ENCODE measurements around the gene RTP2. TPM values are rescaled to one million over a fixed set of nuclear protein-coding genes. Genes with fewer than 3 reads are reported as not detected.
A peak's percentile ranks its signal among the peaks of the same experiment; 100 is the strongest.

RTP2 gene
- total RNA-seq, 4 donors from 2014 or later: not detected

GRCh38 chr3:187738071-187738330, 35.6 kb upstream of the RTP2 start:
- Histone ChIP-seq H3K27me3 (no peaks in the 10 kb centered on the region), H3K27ac (peak overlapping the region; percentile 90 to 100 (median 97)), H3K36me3 (peaks cover 0 to 12% of the 10 kb centered on the region in 2 donors), H3K9me3 (no peaks in the 10 kb centered on the region), H3K4me3 (replicated peaks in 1 of 3) (peak overlapping the region in 2 of 3 donors; percentile 6 to 42), H3K4me1 (peaks cover 29 to 41% of the 10 kb centered on the region in 2 donors)
- intact Hi-C loops (cut with DNase I): loop anchor here (5.0 to 10.0 kb wide), 2 partner anchors 1307 to 1409 kb away; no protein-coding TSS in a partner anchor
- 5% methylated on average over 7 of the region's 7 CpGs for WGBS, 2 donors
- no peak for DNase-seq
- TF ChIP-seq POLR2A (IDR thresholded peaks at IDR 0.05): no peak
- no peak for TF ChIP-seq CTCF (IDR thresholded peaks at IDR 0.05)

GRCh38 chr3:187737368-187738070, 35.2 kb upstream of the RTP2 start:
- Histone ChIP-seq H3K36me3 (peaks cover 1 to 12% of the 10 kb centered on the region in 2 donors), H3K9me3 (no peaks in the 10 kb centered on the region), H3K27me3 (no peaks in the 10 kb centered on the region), H3K4me3 (replicated peaks in 1 of 3) (peak overlapping the region in 2 of 3 donors; percentile 6 to 42), H3K4me1 (peaks cover 24 to 38% of the 10 kb centered on the region in 2 donors), H3K27ac (peak overlapping the region; percentile 90 to 100 (median 97))
- DNase-seq: peak; percentile 64 to 75
- TF ChIP-seq POLR2A (IDR thresholded peaks at IDR 0.05) (peak in 1 of 2 donors; percentile 36), CTCF (IDR thresholded peaks at IDR 0.05) (peak in 2 of 6 experiments; percentile 9 to 16)
- intact Hi-C loops (cut with DNase I): loop anchor here (5.0 to 10.0 kb wide), 2 partner anchors 1307 to 1410 kb away; no protein-coding TSS in a partner anchor
- 1 to 2% methylated on average over 40 to 41 of the region's 41 CpGs for WGBS, 2 donors

- intact Hi-C loops (cut with DNase I): loop anchor here (5.0 to 10.0 kb wide), 2 partner anchors 1308 to 1410 kb away; no protein-coding TSS in a partner anchor
Measured at GRCh38 chr3:187737006-187737367, 34.6 kb upstream of the RTP2 start.

GRCh38 chr3:187736418-187736871, 34.1 kb upstream of the RTP2 start:
- peak overlapping the region in 2 of 3 donors; percentile 97 to 100 for H3K27ac ChIP-seq
- H3K36me3 ChIP-seq: peaks cover 12 to 17% of the 10 kb centered on the region in 2 donors
- intact Hi-C loops (cut with DNase I): loop anchor here (5.0 to 10.0 kb wide), 2 partner anchors 1308 to 1411 kb away; no protein-coding TSS in a partner anchor
- DNase-seq: peak in 1 of 2 donors; percentile 39
- H3K4me1 ChIP-seq: peaks cover 15 to 33% of the 10 kb centered on the region in 2 donors
- H3K27me3 ChIP-seq: no peaks in the 10 kb centered on the region
- no peaks in the 10 kb centered on the region for H3K9me3 ChIP-seq
- peak overlapping the region in 1 of 3 donors; percentile 42 for H3K4me3 ChIP-seq (replicated peaks in 1 of 3)
- 78 to 84% methylated on average over 8 of the region's 8 CpGs for WGBS, 2 donors
- TF ChIP-seq CTCF (IDR thresholded peaks at IDR 0.05) (no peak), POLR2A (IDR thresholded peaks at IDR 0.05) (no peak)

More at GRCh38 chr3:187737006-187737367, 34.6 kb upstream of the RTP2 start:
- 55 to 69% methylated on average over 4 of the region's 4 CpGs for WGBS, 2 donors
- peak; percentile 15 to 21 for DNase-seq
- peak overlapping the region in 1 of 3 donors; percentile 42 for H3K4me3 ChIP-seq (replicated peaks in 1 of 3)
- H3K36me3 ChIP-seq: peaks cover 6 to 12% of the 10 kb centered on the region in 2 donors
- H3K9me3 ChIP-seq: no peaks in the 10 kb centered on the region
- peak overlapping the region; percentile 90 to 100 (median 97) for H3K27ac ChIP-seq
- H3K4me1 ChIP-seq: peaks cover 19 to 33% of the 10 kb centered on the region in 2 donors
- no peaks in the 10 kb centered on the region for H3K27me3 ChIP-seq
- peak in 1 of 6 experiments; percentile 8 for TF ChIP-seq CTCF (IDR thresholded peaks at IDR 0.05)
- TF ChIP-seq POLR2A (IDR thresholded peaks at IDR 0.05): no peak

GRCh38 chr3:187735837-187736236, 33.5 kb upstream of the RTP2 start:
- H3K9me3 ChIP-seq: no peaks in the 10 kb centered on the region
- peaks cover 18 to 23% of the 10 kb centered on the region in 2 donors for H3K36me3 ChIP-seq
- TF ChIP-seq CTCF (IDR thresholded peaks at IDR 0.05) (no peak), POLR2A (IDR thresholded peaks at IDR 0.05) (no peak)
- intact Hi-C loops (cut with DNase I): loop anchor here (5.0 to 10.0 kb wide), 2 partner anchors 1309 to 1411 kb away; no protein-coding TSS in a partner anchor
- H3K4me1 ChIP-seq: peaks cover 15 to 33% of the 10 kb centered on the region in 2 donors
- peak overlapping the region in 1 of 3 donors; percentile 13 for H3K27ac ChIP-seq
- H3K4me3 ChIP-seq (replicated peaks in 1 of 3): no peak overlapping the region
- 72 to 82% methylated on average over 3 of the region's 3 CpGs for WGBS, 2 donors
- H3K27me3 ChIP-seq: no peaks in the 10 kb centered on the region
- DNase-seq: no peak

Data from thyroid gland (tissue), 4 donors.